ENCODE results near the gene RNF38.

GRCh38 chr9:36346569-36346968 is 53.5 kb downstream of the RNF38 start:
- no peak for TF ChIP-seq MAX (IDR thresholded peaks at IDR 0.05; ENCODE audit: insufficient read depth, insufficient read length)
- no peak for TF ChIP-seq EZH2 (IDR thresholded peaks at IDR 0.05; ENCODE audit: borderline replicate concordance, low read depth, low read length, severe bottlenecking)
- TF ChIP-seq CTCF (IDR thresholded peaks at IDR 0.05; ENCODE audit: extremely low read depth in 1 of 2, insufficient read depth in 1 of 2, low read depth in 1 of 2, low read length in 2 of 2), result no peak
